ENCODE results near the gene ABCC8.

Gene ABCC8

GRCh38 chr11:17350455-17351171 is 126.0 kb downstream of the ABCC8 start:
- H3K4me1 ChIP-seq (ENCODE audit: insufficient read depth, low read length), result peaks cover 11% of the 10 kb centered on the region; the same call in 1 of the 2 replicates
- H3K9me3 ChIP-seq (ENCODE audit: insufficient read depth, low read depth, low read length), result no peaks in the 10 kb centered on the region
- 96% methylated on average over 6 of the region's 7 CpGs for WGBS
- H3K27ac ChIP-seq (ENCODE audit: low read depth, low read length), result no peak overlapping the region
- no peak overlapping the region for H3K4me3 ChIP-seq (ENCODE audit: low read length)
- peaks cover 76% of the 10 kb centered on the region for H3K27me3 ChIP-seq (ENCODE audit: insufficient read depth, low read length)
- H3K36me3 ChIP-seq (ENCODE audit: insufficient read depth, low read length), result no peaks in the 10 kb centered on the region
- H3K9ac ChIP-seq (ENCODE audit: low read depth, low read length), result no peak overlapping the region

DNA sequence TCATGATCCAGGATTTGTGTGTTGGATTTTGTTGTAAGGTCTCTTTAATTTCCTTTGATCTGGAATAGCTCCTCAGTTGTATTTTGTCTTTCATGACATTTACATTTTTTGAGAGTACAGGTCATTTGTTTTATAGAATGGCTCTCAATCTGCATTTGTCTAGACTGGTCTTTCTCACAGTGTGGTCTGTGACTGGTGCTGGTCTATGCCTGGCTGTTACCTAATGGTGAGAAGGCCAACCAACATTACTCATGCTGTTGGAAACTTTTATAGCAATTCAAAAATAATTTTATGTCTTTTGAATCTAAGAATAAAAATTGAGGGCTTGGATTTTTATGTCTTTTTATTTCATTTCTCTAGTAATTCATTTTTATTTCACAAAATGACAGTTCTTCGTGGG is 129.0 kb downstream of the ABCC8 start:
- H3K9ac ChIP-seq (ENCODE audit: low read depth, low read length), result no peak overlapping the region
- H3K4me3 ChIP-seq (ENCODE audit: low read length), result no peak overlapping the region
- H3K27me3 ChIP-seq (ENCODE audit: insufficient read depth, low read length), result peaks cover 55% of the 10 kb centered on the region
- no peaks in the 10 kb centered on the region for H3K9me3 ChIP-seq (ENCODE audit: insufficient read depth, low read depth, low read length)
- H3K4me1 ChIP-seq (ENCODE audit: insufficient read depth, low read length), result peaks cover 11% of the 10 kb centered on the region
- no peak overlapping the region for H3K27ac ChIP-seq (ENCODE audit: low read depth, low read length)
- WGBS, result no CpG with 5 or more reads among the region's 1 CpG
- H3K36me3 ChIP-seq (ENCODE audit: insufficient read depth, low read length), result no peaks in the 10 kb centered on the region

GRCh38 chr11:17343907-17344306 is 132.7 kb downstream of the ABCC8 start:
- H3K27me3 ChIP-seq (ENCODE audit: insufficient read depth, low read length), result peaks cover 17% of the 10 kb centered on the region
- H3K9ac ChIP-seq (ENCODE audit: low read depth, low read length), result no peak overlapping the region
- H3K36me3 ChIP-seq (ENCODE audit: insufficient read depth, low read length), result no peaks in the 10 kb centered on the region
- 64% methylated on average over 1 of the region's 1 CpG for WGBS
- H3K27ac ChIP-seq (ENCODE audit: low read depth, low read length), result no peak overlapping the region
- peaks cover 11% of the 10 kb centered on the region for H3K4me1 ChIP-seq (ENCODE audit: insufficient read depth, low read length)
- no peak overlapping the region for H3K4me3 ChIP-seq (ENCODE audit: low read length)
- H3K9me3 ChIP-seq (ENCODE audit: insufficient read depth, low read depth, low read length), result no peaks in the 10 kb centered on the region

DNA sequence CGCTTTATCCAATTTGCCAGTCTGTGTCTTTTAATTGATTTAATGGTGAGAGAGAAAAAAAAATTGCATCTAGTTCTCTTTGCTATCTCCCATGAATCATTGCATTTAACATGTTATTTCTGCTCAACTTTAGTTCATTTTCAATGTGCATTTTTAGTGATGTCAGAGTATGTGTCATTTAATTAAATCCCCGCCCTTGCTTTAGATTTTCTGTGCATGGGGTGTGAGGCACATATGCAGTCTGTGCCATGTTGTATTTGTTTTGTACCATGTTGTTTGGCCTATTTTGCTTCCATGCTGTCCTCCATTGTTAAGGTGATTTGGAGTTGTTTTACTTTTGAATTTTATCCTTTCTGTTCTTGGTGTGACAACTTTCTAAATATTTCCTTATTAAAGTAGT is 133.4 kb downstream of the ABCC8 start:
- 100% methylated on average over 1 of the region's 2 CpGs for WGBS
- H3K27me3 ChIP-seq (ENCODE audit: insufficient read depth, low read length), result peaks cover 12% of the 10 kb centered on the region; the same call in 1 of the 2 replicates
- H3K4me3 ChIP-seq (ENCODE audit: low read length), result no peak overlapping the region
- no peaks in the 10 kb centered on the region for H3K36me3 ChIP-seq (ENCODE audit: insufficient read depth, low read length)
- no peak overlapping the region for H3K27ac ChIP-seq (ENCODE audit: low read depth, low read length)
- peaks cover 11% of the 10 kb centered on the region for H3K4me1 ChIP-seq (ENCODE audit: insufficient read depth, low read length)
- no peaks in the 10 kb centered on the region for H3K9me3 ChIP-seq (ENCODE audit: insufficient read depth, low read depth, low read length)
- no peak overlapping the region for H3K9ac ChIP-seq (ENCODE audit: low read depth, low read length)
